Measurements from ENCODE around the gene COPG1. TPM values are rescaled to one million over a fixed set of nuclear protein-coding genes. Genes with fewer than 3 reads are reported as not detected.

Gene COPG1
- total RNA-seq, 1 experiment from 2014 or later: 225 TPM

DNA sequence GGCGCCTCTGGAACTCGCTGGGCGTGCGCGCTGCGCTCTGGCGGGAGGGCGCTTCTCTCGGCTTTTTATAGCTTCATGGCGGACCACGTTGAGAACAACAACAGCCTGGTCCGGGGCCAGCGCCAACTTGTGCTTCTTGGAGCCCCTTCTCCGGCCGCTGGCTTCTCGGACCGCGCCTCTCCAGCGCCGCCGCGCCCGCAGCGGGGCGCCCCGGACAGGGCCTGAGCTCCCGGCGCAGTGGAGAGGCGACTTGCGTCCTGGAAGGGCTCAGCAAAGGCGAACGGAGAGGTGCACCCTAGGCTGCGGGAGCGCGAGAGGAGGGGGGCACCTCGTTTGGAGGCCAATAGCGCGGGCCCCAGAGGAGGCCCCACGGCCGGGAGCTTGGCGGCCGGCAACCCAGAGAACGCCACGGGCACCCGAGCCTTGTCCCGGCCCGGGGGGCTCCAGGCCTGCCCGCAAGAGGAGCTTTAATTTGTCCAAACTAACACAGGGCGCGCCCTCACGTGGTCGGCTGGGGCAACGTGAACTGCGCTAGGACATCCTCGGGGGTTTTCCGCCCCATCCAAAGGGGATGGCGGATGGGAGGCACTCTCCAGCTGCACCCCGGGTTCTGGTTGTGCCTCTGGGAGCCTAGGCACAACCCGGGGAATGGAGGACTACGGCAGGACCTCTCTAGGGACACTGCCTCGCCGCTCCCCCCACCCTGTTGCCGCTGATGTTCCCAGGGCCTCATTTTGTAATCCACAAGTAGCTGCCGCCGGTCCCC lies 67.0 kb downstream of the COPG1 start:
- TF ChIP-seq CTCF (IDR thresholded peaks at IDR 0.05; ENCODE audit: unreplicated experiment): peak; percentile 49
- intact Hi-C loops (cut with micrococcal nuclease): loop anchor here (5.0 kb wide), 1 partner anchor 121 kb away; the partner anchor contains the start of gene MBD4
- CTCF ChIA-PET: interaction anchor here (0.5 to 2.0 kb wide), 30 partner anchors 9 to 546 kb away, joined by 3 to 10 read pairs (median 3); partner anchors contain the start of gene HMCES
- Mint-ChIP-seq H3K4me1 (ENCODE audit: insufficient read depth, unreplicated experiment) (peaks cover 6% of the 10 kb centered on the region), H3K27ac (ENCODE audit: low read depth, unreplicated experiment) (peak overlapping the region; percentile 87), H3K9me3 (ENCODE audit: unreplicated experiment) (no peaks in the 10 kb centered on the region), H3K36me3 (ENCODE audit: insufficient read depth, unreplicated experiment) (peaks cover 11% of the 10 kb centered on the region), H3K27me3 (ENCODE audit: insufficient read depth, unreplicated experiment) (no peaks in the 10 kb centered on the region), H3K4me3 (ENCODE audit: unreplicated experiment) (peak overlapping the region; percentile 81)
- POLR2A ChIA-PET: interaction anchor here (0.6 to 5.2 kb wide), 34 partner anchors 10 to 795 kb away, joined by 3 to 56 read pairs (median 4); partner anchors contain the start of genes ACAD9, CNBP, COPG1 and HMCES
- peak; percentile 82 for DNase-seq (ENCODE audit: unreplicated experiment)
- BruUV-seq (replicated peaks): no TSS peak

GRCh38 chr3:129317014-129317771 lies 67.8 kb downstream of the COPG1 start:
- no TSS peak for BruUV-seq (replicated peaks)
- no peaks in the 10 kb centered on the region for H3K9me3 Mint-ChIP-seq (ENCODE audit: unreplicated experiment)
- H3K4me3 Mint-ChIP-seq (ENCODE audit: unreplicated experiment): peak overlapping the region; percentile 81

DNA sequence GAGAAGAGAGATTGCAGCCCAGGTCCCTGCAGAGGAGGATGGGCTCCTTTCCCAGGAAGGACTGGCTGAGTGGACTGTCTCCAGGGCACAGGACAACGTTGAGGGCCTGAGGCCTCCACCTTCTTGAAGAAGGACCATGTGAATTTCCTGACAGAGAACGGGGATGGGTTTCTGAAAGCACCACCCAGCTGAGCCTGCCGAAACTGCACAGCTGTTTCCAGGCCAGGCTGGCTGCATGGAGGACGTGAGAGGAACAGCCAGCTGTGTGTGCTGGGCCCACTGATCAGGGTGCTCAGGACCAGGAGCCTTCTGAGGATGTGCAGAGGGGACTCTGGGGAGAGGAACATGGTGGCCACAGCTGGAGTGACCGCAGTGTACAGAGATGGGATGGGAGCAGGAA lies 68.4 kb downstream of the COPG1 start:
- Mint-ChIP-seq H3K36me3 (ENCODE audit: insufficient read depth, unreplicated experiment) (peaks cover 11% of the 10 kb centered on the region), H3K27me3 (ENCODE audit: insufficient read depth, unreplicated experiment) (no peaks in the 10 kb centered on the region), H3K27ac (ENCODE audit: low read depth, unreplicated experiment) (no peak overlapping the region), H3K4me1 (ENCODE audit: insufficient read depth, unreplicated experiment) (peaks cover 6% of the 10 kb centered on the region), H3K4me3 (ENCODE audit: unreplicated experiment) (no peak overlapping the region), H3K9me3 (ENCODE audit: unreplicated experiment) (no peaks in the 10 kb centered on the region)
- intact Hi-C loops (cut with micrococcal nuclease): loop anchor here (5.0 kb wide), 1 partner anchor 119 kb away; the partner anchor contains the start of gene MBD4
- no peak for TF ChIP-seq CTCF (IDR thresholded peaks at IDR 0.05; ENCODE audit: unreplicated experiment)
- ChIA-PET POLR2A (interaction anchor here (0.7 kb wide), 1 partner anchor 82 kb away, joined by 3 read pairs; no protein-coding TSS in a partner anchor), CTCF (no interaction called here)
- DNase-seq (ENCODE audit: unreplicated experiment): no peak
- no TSS peak for BruUV-seq (replicated peaks)

More at GRCh38 chr3:129317014-129317771, 67.8 kb downstream of the COPG1 start:
- ChIA-PET POLR2A (interaction anchor here (0.6 to 5.2 kb wide), 24 partner anchors 9 to 794 kb away, joined by 3 to 56 read pairs (median 4); partner anchors contain the start of genes ACAD9, CNBP, COPG1 and HMCES), CTCF (interaction anchor here (0.6 to 2.0 kb wide), 20 partner anchors 8 to 370 kb away, joined by 3 to 10 read pairs (median 4); partner anchors contain the start of gene HMCES)
- H3K36me3 Mint-ChIP-seq (ENCODE audit: insufficient read depth, unreplicated experiment): peaks cover 11% of the 10 kb centered on the region
- peaks cover 6% of the 10 kb centered on the region for H3K4me1 Mint-ChIP-seq (ENCODE audit: insufficient read depth, unreplicated experiment)
- peak overlapping the region; percentile 87 for H3K27ac Mint-ChIP-seq (ENCODE audit: low read depth, unreplicated experiment)
- no peak for DNase-seq (ENCODE audit: unreplicated experiment)
- no peak for TF ChIP-seq CTCF (IDR thresholded peaks at IDR 0.05; ENCODE audit: unreplicated experiment)
- intact Hi-C loops (cut with micrococcal nuclease): loop anchor here (5.0 kb wide), 1 partner anchor 120 kb away; the partner anchor contains the start of gene MBD4
- H3K27me3 Mint-ChIP-seq (ENCODE audit: insufficient read depth, unreplicated experiment): no peaks in the 10 kb centered on the region

Measured in MCF 10A (cell line).